IPS-11a (cell line): ENCODE results near the gene ARFGEF2.
"Not testable (repeated sequence)": the region's sequence is repeated elsewhere in the genome, so short reads cannot be mapped to it uniquely, and the experiment has no call there.

Source experiments
- H3K4me3 ChIP-seq: one replicate; pipeline ENCODE4 v1.5.1; 2013; ENCODE audit warnings: low read depth, low read length, control low read depth

The ARFGEF2 gene

DNA sequence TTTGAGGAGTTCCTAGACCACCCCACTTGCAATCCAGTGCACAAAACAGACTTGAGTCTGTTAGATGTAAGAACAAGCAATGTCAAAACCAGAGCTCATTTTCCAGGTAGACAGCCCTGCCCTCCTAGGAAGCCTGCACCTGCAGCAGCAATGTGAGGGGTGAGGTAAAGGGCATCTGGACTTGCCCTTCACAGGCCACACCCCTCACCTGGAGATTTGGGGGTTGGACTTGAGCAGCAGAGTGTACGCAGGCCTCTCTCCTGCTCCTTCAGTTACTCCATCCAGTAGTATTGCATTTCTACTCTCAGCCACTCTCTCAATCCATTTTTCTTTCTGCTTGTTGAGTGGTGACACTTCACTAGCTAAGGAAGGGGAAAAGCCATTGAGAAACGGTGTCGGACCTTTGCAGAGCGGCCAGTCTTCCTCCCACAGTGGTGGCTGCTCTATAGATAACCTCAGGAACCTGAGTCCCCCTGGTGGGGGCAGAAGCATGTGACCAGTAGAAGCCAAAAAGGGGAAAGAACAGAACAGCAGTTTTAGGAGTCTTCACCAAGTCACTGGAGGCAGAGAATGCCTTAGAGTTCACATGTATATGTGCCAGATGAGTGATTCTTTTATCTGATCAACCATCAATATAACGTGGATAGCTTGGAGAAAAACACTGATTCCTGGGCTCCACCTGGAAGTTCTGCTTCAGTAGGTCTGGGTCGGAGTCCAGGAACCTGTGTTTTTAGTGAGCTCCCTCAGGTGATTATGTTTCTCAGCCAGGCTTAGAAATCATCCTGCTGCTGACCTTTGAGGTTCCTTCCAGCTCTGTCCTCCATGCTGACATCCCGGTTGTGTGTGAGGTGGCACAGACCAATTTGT lies 28.0 kb downstream of the ARFGEF2 start:
- H3K4me3 ChIP-seq: no peak overlapping the region

DNA sequence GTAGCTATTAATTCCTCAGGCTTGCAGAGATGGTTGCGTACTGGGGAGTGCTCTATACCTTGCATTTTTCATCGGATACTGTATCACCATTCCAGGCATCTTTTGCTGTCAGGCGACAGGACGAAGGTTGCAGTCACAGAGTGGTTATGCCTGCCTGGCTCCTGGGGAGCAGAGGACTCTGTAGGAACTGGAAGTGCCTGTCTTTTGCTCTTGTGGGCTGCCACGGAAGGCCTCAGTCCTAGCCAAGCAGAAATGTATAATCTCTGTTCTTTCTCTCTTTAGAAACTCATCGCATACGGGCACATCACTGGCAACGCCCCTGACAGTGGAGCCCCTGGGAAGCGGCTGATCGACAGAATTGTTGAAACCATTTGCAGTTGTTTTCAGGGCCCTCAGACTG lies 29.5 kb downstream of the ARFGEF2 start:
- H3K4me3 ChIP-seq: no peak overlapping the region

DNA sequence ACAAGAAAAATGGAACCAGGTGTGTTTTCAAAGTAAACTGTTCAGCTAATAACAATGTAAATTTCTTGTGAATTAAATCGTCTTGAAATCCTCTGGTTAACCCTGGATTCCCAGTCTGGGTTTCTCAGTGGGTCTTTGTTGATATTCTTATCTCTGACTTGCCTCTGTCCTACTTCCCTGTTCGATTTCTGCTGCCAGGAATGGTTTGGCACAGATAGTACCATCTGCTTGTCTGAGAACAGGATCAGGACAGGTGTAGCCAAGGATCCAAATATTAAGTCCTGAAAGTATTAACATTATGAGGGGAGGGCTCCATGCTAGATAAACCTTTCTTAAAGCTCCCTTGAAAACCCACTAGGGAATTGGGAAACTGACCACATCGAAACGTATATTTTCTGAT lies 30.1 kb downstream of the ARFGEF2 start:
- no peak overlapping the region for H3K4me3 ChIP-seq

DNA sequence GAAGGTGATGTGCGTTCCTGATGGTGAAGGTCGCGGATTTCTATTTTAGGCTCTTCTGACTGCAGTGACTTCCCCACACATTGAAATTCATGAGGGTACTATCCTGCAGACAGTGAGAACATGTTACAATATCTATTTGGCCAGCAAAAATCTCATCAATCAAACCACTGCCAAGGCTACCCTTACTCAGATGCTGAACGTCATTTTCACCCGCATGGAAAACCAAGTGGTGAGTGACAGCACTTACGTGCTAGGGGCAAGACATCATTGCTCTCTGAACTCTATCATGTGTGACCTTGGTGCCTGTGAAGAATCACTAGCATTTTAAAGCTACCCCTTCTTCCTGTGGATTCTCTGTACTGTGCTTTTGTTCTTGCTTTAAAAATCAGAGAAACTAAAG lies 31.1 kb downstream of the ARFGEF2 start:
- H3K4me3 ChIP-seq: no peak overlapping the region

DNA sequence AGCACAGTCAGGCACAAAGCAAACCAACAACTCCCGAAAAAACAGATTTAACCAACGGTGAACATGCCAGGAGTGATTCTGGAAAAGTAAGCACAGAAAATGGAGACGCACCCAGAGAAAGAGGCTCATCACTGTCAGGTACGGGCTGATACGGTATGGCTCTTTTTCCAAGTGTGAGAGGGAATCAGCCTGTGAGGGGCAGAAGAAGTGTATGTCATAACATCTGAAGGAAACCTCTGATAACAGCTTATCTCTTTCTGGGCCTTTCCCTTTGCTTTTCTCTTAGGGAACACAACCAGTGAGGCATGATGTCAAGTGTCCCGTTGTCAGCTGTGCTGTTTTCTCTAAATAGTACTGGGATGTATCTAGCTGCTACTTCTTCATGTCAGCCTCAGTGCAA lies 32.1 kb downstream of the ARFGEF2 start:
- no peak overlapping the region for H3K4me3 ChIP-seq

DNA sequence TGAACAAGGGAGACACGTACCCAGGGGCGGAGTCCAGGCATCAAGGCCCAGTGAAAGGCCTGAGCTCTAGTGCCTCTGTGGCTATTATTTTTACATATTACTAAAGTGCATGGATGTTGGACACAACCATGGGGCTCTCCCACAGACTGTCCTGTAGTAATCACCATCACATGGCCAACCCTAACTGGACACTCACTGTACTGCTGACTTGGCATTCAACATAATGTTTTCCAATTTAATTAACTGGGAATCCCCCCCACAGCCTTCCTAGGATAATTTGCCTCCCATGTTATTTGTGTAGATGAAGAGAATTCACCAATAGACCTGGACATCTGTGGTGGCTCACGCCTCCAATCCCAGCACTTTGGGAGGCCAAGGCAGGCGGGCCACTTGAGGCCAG lies 34.5 kb downstream of the ARFGEF2 start:
- H3K4me3 ChIP-seq: no peak overlapping the region

DNA sequence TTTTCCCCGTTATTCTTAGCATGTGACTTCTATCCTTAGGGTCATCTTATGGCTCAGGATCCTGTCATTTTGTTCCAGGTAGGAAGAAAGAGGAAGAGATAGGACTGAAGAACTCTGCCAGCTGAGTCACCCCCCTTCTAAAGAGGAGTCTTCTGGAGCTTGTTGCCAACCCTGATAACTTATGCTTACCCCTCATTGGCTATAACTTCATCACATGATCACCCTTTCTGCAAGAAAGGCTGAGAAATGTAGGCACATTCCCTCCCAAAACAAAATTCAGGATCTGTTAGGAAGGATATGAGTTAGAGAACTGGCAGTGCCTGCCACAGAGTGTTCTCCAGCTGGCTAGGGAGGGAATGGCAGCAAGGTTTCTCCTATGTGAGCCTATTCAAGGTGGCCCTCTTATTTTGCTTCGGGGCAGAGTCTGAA lies 35.6 kb downstream of the ARFGEF2 start:
- no peak overlapping the region for H3K4me3 ChIP-seq

DNA sequence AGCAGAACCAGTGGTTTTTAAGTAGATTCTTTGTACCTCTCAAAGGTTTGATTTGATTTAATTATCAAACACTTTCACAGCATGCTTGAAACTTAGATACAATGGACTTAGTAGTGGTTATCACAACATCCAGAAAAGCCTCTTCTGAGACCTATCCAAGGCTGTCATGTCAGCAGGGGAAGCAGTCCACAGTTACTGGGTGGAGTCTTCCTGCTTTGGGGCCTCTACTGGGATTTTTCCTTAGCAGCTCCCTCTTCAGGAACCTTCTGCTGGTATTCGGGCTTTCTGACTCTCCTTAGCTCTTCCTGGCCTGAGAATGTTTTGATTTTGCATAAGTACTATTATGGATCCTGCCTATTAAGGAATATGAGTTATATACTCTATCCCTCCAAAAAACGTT lies 36.0 kb downstream of the ARFGEF2 start:
- H3K4me3 ChIP-seq: no peak overlapping the region

DNA sequence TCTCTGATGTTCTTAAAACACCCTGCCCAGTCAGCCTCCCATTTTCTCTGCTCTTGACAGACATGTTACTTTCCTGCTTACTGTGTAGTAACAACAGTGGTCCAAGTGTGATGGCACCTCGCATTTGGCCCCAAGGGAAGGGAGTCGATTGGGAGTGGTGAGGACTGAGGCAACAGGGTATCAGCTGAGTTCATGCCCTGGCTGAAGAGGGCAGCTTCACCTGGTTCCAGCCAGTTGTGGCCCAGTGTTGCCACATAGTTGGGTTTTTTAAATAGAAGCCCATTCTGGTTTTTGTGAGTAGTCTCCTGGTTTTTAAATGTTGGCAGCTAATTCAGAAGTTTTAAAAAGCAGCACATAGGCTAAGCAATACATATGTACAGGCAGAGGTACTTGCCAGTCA lies 37.2 kb downstream of the ARFGEF2 start:
- H3K4me3 ChIP-seq: no peak overlapping the region

DNA sequence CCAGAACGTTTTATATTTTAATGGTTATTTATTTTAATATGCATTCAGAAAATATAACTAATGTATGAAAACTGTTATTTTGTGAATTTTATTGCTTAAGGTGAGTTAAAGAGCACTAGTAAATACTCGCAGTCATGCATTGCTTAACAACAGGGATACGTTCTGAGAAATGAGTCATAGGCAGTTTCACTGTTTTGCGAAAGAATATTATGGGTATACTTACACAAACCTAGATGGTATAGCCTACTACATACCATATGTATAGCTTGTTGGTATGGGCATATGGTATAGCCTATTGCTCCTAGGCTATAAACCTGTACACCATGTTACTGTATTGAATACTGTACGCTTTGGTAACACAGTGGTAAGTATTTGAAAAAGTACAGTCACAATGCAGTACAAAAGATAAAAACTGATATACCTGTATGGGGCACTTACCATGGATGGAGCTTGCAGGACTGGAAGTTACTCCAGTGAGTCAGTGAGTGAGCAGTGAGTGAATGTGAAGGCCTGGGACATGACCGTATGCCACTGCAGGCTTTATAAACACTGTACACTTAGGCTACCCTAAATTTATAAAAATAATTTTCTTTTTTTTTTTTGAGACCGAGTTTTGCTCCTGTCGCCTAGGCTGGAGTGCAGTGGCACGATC lies 38.5 kb downstream of the ARFGEF2 start:
- no peak overlapping the region for H3K4me3 ChIP-seq

DNA sequence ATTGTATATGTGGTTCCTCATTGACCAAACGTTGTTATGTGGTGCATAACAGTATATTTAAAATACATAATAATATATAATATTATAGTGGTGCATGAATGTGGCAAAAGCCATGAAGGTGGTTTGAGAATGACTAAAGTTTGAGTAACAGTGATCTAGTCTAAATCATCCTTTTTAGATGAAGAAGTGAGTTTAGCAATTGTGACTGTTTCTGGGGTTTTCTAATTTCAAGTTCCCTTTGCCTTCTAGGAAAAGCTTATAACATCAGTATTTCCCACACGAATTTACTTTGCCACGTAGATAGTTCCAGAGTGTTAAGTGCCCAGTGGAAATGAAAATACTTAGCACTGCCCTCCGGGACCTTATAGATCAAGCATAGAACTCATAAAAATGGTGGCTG lies 40.9 kb downstream of the ARFGEF2 start:
- H3K4me3 ChIP-seq: no peak overlapping the region

DNA sequence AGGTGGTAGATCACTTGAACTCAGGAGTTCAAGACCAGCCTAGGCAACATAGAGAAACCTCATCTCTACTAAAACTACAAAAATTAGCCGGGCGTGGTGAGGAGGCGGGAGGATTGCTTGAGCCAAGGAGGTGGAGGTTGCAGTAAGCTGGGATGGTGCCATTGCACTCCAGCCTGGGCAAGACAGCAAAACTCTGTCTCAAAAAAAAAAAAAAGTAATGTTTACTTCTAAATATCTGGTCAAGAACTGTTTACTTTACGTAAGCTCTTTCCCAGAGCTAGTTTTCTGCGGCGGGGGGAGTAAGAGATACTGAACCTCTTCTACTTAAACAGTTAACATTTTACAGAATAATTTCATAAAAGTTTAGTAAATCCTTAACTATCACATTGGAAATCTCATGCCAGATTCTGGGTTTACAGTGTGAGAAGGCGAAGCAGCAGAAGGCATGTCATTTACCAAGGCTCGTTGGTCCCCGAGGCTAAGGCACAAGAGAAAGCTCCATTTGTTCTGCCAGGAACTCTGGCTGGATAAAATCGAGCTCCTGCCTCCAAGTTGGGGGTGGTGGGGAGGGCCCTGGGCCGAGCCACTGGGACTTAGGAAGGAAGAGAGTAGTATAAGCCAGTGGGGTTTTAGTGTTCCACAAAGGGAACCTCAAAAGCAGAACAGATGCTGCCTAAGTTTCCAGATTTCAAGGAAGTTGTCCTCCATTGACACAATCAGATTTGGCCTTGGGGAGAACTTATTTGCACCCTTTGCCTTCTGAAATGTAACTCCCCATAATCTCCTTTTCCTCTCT lies 41.7 kb downstream of the ARFGEF2 start:
- H3K4me3 ChIP-seq: no peak overlapping the region

DNA sequence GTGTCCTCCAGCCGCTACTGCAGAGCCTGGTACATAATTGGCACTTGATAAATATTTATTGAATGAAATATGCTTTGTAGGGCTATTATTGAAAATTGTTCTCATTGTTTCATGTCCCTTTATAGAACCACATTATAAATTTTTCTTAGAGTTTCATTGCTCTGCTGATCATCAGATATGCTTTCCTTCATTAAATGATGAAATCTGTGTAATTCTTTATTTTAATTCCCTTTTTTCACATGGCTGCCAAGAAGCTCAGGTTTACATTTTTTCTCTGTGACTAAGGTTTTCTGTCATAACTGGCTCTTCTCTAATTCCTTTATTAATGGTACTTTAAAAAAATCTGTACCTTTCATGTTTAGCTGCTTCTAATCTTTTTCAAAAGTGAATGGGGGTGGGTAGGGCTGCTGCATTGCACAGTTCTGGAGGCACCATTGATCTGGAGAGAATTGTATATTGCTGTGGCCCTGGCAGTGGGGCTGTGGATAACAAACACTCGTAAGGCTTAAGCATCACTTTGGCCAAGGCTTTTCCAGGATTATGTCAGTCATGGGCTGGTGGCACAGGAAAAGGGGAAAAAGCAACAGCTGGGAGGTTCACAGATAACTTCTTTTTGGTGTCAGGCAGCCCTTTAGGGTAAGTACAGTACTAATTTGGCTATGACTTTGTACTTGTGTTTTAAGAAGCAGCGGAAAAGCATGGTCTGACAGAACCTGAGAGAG lies 43.8 kb downstream of the ARFGEF2 start:
- no peak overlapping the region for H3K4me3 ChIP-seq

DNA sequence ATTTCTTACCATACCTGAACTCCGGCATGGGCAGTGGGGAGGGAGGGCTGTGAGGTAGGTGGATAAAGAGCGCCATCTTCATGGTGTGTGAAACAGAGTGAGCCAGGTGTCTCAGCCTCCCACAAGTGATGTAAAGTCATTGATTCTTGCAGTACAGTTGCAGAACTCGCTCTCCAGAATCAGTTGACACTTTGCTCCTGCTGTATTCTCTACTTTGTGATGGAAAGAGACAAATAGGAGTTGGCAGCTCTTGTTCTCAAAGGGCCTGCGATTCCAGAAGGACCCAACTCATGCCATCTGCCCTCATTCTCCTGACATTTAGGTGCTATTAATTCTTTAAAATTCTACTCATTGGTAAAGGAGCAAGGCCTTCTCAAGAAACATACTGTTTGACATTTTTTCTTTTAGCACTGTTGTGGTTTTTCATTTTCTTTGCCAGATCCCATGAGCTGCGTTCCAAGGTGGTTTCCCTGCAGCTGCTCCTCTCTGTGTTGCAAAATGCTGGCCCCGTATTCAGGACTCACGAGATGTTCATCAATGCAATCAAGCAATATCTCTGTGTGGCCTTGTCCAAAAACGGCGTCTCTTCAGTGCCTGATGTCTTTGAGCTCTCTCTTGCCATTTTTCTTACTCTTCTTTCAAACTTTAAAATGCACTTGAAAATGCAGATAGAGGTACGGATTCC lies 49.3 kb downstream of the ARFGEF2 start:
- no peak overlapping the region for H3K4me3 ChIP-seq

DNA sequence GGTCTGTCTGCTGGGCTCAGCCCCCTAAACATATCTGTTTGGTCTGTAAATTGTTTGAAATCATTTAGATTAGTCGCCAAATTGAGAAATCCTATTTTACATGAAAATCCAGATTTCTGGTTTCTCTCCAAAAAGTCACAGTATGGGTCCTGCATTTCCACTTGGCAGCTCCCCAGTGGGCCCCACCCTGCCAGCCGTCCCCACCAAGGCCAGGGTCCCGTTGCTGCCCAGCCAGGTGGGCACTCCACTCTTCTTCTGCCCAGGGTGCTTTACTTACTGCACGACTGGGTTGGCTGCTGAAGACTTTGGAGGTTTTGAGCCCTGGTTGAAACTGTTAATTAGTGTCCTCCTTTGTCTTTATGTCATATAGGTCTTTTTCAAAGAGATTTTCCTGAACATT lies 50.4 kb downstream of the ARFGEF2 start:
- no peak overlapping the region for H3K4me3 ChIP-seq

DNA sequence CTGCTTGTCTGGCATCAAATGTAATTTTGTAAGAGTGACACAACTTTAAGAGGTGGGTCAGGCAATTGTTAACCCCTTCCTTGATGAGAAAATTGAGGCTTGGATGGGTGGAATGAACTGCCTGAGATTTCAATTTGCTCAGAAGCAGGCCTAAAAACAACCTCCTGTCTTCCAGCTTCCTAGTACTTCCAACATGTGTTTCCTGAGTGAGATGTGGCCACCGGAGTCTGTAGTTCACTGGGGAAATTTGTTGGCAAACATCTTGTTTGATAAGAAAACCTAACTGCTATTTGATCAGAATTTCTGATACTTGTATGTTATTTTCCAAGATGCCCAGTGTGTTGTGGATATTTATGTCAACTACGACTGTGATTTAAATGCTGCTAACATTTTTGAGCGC lies 51.3 kb downstream of the ARFGEF2 start:
- H3K4me3 ChIP-seq: no peak overlapping the region

DNA sequence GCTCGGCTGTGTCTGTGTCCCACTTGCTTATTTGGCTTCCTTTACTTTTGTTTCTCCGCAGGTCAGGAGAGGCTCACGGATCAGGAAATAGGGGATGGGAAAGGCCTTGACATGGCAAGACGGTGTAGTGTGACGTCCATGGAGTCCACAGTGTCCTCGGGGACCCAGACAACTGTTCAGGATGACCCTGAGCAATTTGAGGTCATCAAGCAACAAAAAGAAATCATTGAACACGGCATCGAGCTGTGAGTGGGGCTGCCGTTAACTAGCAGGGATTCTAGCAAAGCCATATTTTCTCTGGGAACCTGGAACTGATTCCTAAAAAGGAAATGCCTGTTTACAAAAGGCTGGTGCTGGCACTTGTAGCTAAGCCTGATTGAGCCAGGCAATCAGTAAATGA lies 54.4 kb downstream of the ARFGEF2 start:
- no peak overlapping the region for H3K4me3 ChIP-seq

DNA sequence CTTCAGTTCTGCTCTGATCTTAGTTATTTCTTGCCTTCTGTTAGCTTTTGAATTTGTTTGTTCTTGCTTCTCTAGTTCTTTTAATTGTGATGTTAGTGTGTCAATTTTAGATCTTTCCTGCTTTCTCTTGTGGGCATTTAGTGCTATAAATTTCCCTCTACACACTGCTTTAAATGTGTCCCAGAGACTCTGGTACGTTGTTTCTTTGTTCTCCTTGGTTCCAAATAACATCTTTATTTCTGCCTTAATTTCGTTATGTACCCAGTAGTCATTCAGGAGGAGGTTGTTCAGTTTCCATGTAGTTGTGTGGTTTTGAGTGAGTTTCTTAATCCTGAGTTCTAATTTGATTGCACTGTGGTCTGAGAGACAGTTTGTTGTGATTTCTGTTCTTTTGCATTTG lies 58.5 kb downstream of the ARFGEF2 start:
- not testable (repeated sequence) for H3K4me3 ChIP-seq

DNA sequence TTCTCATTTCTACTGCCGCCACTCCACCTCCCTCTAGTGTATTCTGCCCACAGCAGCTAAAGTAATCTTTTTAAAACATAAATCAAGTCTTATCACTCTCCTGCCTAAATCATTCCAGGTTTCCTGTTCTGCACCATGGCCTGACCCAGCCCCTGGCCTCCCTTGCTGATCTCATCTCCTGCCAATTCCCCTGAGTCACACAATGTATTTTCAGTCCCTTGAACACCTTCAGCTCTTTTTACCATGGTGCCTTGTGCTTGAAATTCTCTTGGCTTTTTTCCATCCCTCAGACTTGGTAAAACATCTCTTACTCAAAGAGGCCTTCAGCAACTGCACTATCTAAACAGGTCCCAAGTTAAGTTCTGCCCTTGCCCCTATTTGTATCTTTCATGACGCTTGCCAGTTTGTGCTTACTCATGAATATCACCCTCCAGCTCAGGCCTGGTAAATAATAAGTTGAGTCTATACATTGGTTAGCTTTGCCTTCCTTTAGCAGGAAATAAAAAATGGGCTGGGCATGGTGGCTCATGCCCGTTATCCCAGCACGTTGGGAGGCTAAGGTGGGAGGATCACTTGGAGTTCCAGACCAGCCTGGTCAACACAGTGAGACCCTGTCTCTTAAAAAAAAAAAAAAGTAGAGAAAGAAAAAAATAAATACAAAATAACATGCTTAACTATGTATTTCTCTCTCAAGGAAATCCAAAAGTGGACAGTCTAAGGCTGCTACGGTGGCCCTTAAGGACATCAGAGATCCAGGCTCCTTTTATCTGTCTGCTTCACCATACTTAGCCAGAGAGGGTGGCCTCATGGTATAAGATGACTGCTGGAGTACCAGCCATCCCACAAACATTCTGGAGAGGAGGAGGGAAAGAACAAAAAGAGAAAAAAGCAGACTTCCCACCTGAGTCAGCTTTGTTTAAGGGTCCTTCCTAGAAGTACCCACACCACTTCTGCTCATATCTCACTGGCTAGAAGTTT lies 62.2 kb downstream of the ARFGEF2 start:
- H3K4me3 ChIP-seq: no peak overlapping the region
